Karpas-422 (cell line): Measurements from ENCODE around the gene AHCYL2. TPM values are rescaled to one million over a fixed set of nuclear protein-coding genes. Genes with fewer than 3 reads are reported as not detected.
"Not testable (repeated sequence)": the region's sequence is repeated elsewhere in the genome, so short reads cannot be mapped to it uniquely, and the experiment has no call there.

Experiments used
- DNase-seq: peaks from one replicate; pipeline ENCODE4 v3.0.0-alpha.2; 2015
- H2AFZ ChIP-seq: fragments of 200-600 bp; sonication (generic); 2 replicates; pipeline ENCODE4 v1.6.1; 2014; ENCODE audit warnings: antibody characterized with exemption, low read length, mixed read lengths
- H3K27ac ChIP-seq: fragments of 200-600 bp; sonication (generic); 2 replicates; pipeline ENCODE4 v1.5.1; 2014; ENCODE audit warnings: mild to moderate bottlenecking, low read length, moderate library complexity
- H3K27me3 ChIP-seq: fragments of 200-600 bp; sonication (generic); 2 replicates; pipeline ENCODE4 v1.6.1; 2014; ENCODE audit warnings: low read length, mixed read lengths
- H3K36me3 ChIP-seq: fragments of 200-600 bp; sonication (generic); 2 replicates; pipeline ENCODE4 v1.6.1; 2014; ENCODE audit warnings: low read length, mixed read lengths; ENCODE audit not compliant: insufficient read depth
- H3K4me1 ChIP-seq: fragments of 200-600 bp; sonication (generic); 2 replicates; pipeline ENCODE4 v1.6.1; 2014; ENCODE audit warnings: mild to moderate bottlenecking, low read length, mixed read lengths
- H3K4me2 ChIP-seq: fragments of 200-600 bp; sonication (generic); 2 replicates; pipeline ENCODE4 v1.6.1; 2014; ENCODE audit warnings: low read length, low read depth, mild to moderate bottlenecking; ENCODE audit not compliant: poor library complexity, severe bottlenecking
- H3K4me3 ChIP-seq: fragments of 200-600 bp; sonication (generic); 2 replicates; pipeline ENCODE4 v1.5.1; 2014; ENCODE audit warnings: mild to moderate bottlenecking, antibody characterized with exemption, low read length, mixed read lengths
- H3K79me2 ChIP-seq: fragments of 200-600 bp; sonication (generic); 2 replicates; pipeline ENCODE4 v1.6.1; 2014; ENCODE audit warnings: mild to moderate bottlenecking, low read length, mixed read lengths
- H3K9ac ChIP-seq: fragments of 200-600 bp; sonication (generic); 2 replicates; pipeline ENCODE4 v1.6.0; 2014; ENCODE audit warnings: low read length
- H3K9me2 ChIP-seq: fragments of 200-600 bp; sonication (generic), shearing (Covaris generic); replicated peaks from 2 replicates; pipeline ENCODE4 v1.6.0; 2014; ENCODE audit warnings: mild to moderate bottlenecking, low read length, moderate library complexity; ENCODE audit not compliant: insufficient read depth
- H3K9me3 ChIP-seq: fragments of 300-700, 200-600 bp; sonication (generic); 2 replicates; pipeline ENCODE4 v1.6.1; 2014; ENCODE audit warnings: low read length, mixed read lengths
- H4K20me1 ChIP-seq: fragments of 200-600 bp; sonication (generic); 2 replicates; pipeline ENCODE4 v1.6.1; 2014; ENCODE audit warnings: mild to moderate bottlenecking, antibody characterized with exemption, low read length, low read depth; ENCODE audit not compliant: insufficient read depth
- total RNA-seq: library from RNA; depleted of rRNA; stranded (reverse); fragments of >200 nt; shearing (Covaris generic); gene quantifications from 2 replicates; pipeline ENCODE4 v1.2.3, GENCODE V29; 2014; ENCODE audit warnings: low replicate concordance

The AHCYL2 gene
- total RNA-seq, 1 experiment from 2014 or later, result 6.0 TPM

DNA sequence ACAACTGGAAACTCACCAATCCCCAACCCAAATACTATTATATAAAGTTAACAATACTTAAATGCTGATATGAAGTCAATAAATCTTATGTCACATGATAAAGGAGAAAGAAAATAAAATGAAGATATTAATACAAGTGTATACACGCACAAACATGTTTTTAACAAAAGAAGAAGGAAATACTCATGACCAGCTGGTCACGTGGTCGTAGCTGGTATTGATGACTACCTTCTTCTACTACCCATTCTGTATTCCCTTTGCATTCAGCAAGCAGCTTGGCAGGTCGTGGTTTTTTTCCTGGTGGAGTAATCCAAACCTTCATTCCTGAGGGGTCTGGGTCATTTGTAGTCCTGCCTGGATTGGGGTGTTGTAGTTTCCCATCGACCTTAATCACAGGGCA is 219.9 kb downstream of the AHCYL2 start:
- H3K27me3 ChIP-seq, H3K9ac ChIP-seq, H3K4me1 ChIP-seq, H3K27ac ChIP-seq, H3K79me2 ChIP-seq, H3K4me3 ChIP-seq, H3K36me3 ChIP-seq, H3K9me3 ChIP-seq, H2AFZ ChIP-seq, DNase-seq, H4K20me1 ChIP-seq, H3K4me2 ChIP-seq, H3K9me2 ChIP-seq: not testable (repeated sequence)

DNA sequence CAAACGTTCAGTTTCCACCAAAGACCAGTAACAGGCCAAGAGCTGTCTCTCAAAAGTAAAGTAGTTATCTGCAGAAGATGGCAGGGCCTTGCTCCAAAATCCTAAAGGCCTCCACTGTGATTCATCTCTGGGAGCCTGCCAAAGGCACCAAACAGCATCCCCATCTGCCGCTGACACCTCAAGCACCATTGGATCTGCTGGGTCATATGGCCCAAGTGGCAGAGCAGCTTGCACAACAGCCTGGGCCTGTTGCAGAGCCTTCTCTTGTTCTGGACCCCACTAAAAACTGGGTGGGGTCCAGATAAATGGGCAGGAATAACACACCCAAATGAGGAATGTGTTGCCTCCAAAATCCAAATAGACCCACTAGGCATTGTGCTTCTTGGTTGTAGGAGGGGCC is 222.1 kb downstream of the AHCYL2 start:
- H3K9me3 ChIP-seq, result not testable (repeated sequence)

DNA sequence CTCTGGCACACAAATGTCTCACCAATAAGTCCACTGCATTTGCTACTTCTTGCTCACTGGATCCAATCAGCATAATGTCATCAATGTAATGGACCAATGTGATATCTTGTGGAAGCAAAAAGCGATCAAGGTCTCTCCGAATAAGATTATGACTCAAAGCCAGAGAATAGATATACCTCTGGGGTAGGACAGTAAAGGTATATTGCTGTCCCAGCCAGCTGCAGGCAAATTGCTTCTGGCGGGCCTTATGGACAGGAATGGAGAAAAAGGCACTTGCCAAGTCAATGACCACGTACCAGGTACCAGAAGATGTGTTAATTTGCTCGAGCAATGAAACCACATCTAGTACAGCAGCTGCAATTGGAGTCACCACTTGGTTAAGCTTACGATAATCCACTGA is 222.6 kb downstream of the AHCYL2 start:
- H3K9me3 ChIP-seq, H3K4me2 ChIP-seq, H4K20me1 ChIP-seq, H3K27ac ChIP-seq, H3K4me1 ChIP-seq, H3K4me3 ChIP-seq, H3K9ac ChIP-seq, H3K79me2 ChIP-seq, H3K27me3 ChIP-seq, H2AFZ ChIP-seq, H3K9me2 ChIP-seq, DNase-seq, H3K36me3 ChIP-seq: not testable (repeated sequence)

More for the DNA sequence above, 222.1 kb downstream of the AHCYL2 start:
- not testable (repeated sequence) for H3K79me2 ChIP-seq, H4K20me1 ChIP-seq, H3K9ac ChIP-seq, DNase-seq, H3K9me2 ChIP-seq, H3K27me3 ChIP-seq, H2AFZ ChIP-seq, H3K27ac ChIP-seq, H3K4me3 ChIP-seq, H3K4me2 ChIP-seq, H3K36me3 ChIP-seq, H3K4me1 ChIP-seq

DNA sequence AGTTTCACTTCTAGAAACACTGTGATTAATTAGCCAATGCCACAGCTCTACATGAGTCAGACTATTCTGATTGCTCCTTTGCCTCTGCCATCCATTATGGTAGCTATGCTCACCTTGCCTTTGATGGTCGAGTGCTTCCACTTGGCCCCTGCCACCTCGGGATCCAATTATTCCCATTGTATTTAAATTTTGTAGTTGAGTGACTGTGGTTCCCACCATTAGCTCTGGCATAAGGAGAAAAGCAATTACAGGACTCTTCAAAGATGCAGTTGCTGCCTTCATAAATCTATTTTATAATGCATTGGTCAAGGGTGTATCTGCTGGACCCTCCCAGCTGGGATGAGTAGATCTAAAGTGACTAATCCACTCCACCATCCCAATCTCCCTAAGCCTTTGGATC is 223.8 kb downstream of the AHCYL2 start:
- H3K27me3 ChIP-seq, H3K4me1 ChIP-seq, H3K9me3 ChIP-seq, H3K9ac ChIP-seq, H2AFZ ChIP-seq, H3K9me2 ChIP-seq, H3K4me3 ChIP-seq, H3K4me2 ChIP-seq, DNase-seq, H3K79me2 ChIP-seq, H4K20me1 ChIP-seq, H3K27ac ChIP-seq, H3K36me3 ChIP-seq: not testable (repeated sequence)

DNA sequence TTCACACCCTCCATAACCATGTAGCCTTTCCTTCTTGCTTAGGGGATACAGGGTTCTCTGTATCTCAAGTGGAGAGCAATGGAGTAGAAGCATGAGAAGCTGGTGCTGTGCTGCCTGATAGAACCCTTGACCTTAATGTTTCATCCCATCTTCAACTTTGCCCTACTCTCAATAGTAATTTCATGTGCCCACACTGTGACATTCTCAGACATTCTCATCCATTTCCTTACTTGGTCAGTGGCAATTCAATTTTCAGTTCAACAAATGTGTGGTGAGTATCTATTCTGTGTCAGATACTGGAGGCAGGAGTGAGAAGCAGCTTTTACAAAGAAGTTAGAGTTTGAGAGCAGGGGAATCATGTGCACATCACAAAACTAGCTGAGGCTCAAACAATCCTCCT is 225.5 kb downstream of the AHCYL2 start:
- H3K27ac ChIP-seq, result no peak overlapping the region
- no peaks in the 10 kb centered on the region for H3K36me3 ChIP-seq
- H3K4me1 ChIP-seq, result no peaks in the 10 kb centered on the region
- H3K9me3 ChIP-seq, result no peaks in the 10 kb centered on the region
- no peaks in the 10 kb centered on the region for H3K27me3 ChIP-seq
- H3K79me2 ChIP-seq, result no peaks in the 10 kb centered on the region
- H3K4me2 ChIP-seq, result no peak overlapping the region
- no peak for DNase-seq
- H3K9ac ChIP-seq, result no peak overlapping the region
- no peak overlapping the region for H3K4me3 ChIP-seq
- no peak overlapping the region for H2AFZ ChIP-seq
- no peaks in the 10 kb centered on the region for H3K9me2 ChIP-seq
- no peaks in the 10 kb centered on the region for H4K20me1 ChIP-seq

DNA sequence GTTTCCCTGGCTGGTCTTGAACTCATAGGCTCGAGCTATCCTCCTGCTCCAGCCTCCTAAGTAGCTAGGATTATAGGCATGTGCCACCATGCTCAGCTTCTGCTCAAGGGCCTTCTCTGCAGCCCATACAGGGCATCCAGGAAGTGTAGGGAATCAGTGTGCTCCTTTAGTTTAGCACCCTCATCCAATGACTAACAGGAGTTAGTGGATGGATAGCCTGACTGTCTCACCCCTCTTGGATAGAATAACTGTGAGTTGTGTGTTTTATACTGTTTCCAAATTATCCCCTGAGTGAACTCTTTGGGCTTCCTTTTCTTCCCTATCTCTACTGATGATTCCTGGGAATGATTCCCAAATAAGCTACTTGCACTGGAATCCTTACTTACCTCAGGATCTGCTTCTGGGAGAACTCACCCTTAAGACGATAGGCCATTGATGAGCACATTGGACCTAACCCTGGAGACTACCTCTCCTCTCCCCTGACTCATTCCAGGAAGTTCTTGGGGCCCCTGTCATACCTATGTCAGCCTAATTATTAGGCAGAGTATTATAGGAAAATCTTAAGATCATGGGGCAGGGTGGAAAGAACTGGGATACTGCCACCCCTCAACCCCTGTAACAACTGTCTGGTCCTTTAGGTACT is 227.9 kb downstream of the AHCYL2 start:
- Histone ChIP-seq H3K9ac (no peak overlapping the region), H3K4me2 (no peak overlapping the region), H3K36me3 (no peaks in the 10 kb centered on the region), H2AFZ (no peak overlapping the region), H3K9me2 (no peaks in the 10 kb centered on the region), H3K4me3 (no peak overlapping the region), H3K9me3 (no peaks in the 10 kb centered on the region), H3K4me1 (no peaks in the 10 kb centered on the region), H4K20me1 (no peaks in the 10 kb centered on the region), H3K79me2 (no peaks in the 10 kb centered on the region), H3K27ac (no peak overlapping the region), H3K27me3 (no peaks in the 10 kb centered on the region)
- no peak for DNase-seq

DNA sequence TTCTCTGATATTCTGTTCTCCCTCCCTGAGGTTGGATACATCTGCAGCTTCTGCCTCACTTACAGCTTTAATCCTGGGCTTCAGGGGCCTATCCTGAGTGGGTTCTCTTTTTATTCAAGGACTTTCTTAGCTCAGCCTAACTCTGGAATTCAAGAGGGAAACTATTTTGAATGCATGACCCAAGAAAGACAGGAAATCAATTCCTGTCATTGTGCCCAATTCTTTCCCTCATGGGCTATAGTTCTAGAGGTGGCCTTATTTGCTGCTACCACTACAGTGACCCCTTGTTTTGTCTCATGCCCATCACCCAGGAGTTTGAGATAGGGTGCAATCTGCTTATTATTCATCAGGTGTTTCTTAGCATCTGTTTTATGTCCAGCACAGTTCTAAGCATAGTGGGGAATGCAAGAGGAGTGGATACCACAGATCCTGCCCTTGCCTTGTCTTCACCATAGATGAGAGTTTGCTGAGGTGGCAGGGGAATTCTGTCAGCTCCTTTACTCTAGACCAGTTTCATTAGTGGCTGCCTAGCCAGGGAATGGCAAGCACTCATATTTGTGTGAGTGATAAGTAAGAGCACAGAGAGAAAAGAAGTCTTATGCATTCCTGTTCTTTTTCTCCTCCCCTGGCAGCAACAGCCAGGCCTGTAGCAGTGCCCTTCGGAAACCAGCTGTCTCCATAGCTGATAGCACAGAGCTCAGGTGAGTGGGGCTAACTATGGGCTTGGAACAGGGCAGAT is 228.8 kb downstream of the AHCYL2 start:
- H3K27ac ChIP-seq, result no peak overlapping the region
- H3K27me3 ChIP-seq, result no peaks in the 10 kb centered on the region
- H3K79me2 ChIP-seq, result no peaks in the 10 kb centered on the region
- no peak overlapping the region for H3K9ac ChIP-seq
- no peak for DNase-seq
- no peak overlapping the region for H3K4me2 ChIP-seq
- no peaks in the 10 kb centered on the region for H3K9me3 ChIP-seq
- H3K4me1 ChIP-seq, result no peaks in the 10 kb centered on the region
- H2AFZ ChIP-seq, result no peak overlapping the region
- no peaks in the 10 kb centered on the region for H4K20me1 ChIP-seq
- H3K9me2 ChIP-seq, result no peaks in the 10 kb centered on the region
- no peak overlapping the region for H3K4me3 ChIP-seq
- no peaks in the 10 kb centered on the region for H3K36me3 ChIP-seq

DNA sequence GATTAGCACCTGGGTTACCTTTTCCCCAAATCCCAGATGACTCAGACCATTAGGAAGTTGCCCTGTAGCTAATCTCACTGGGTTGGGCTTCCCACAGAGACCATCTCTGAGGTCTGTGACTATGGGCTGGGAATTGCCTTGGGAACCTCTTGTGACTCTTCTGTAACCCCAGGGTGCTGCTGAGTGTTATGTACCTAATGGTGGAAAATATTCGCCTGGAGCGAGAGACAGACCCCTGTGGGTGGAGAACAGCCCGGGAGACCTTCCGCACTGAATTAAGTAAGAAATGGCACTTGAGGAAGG is 229.4 kb downstream of the AHCYL2 start:
- Histone ChIP-seq H3K4me1 (no peaks in the 10 kb centered on the region), H3K9me2 (no peaks in the 10 kb centered on the region), H3K27me3 (no peaks in the 10 kb centered on the region), H3K9me3 (no peaks in the 10 kb centered on the region), H3K36me3 (no peaks in the 10 kb centered on the region), H3K4me2 (no peak overlapping the region), H2AFZ (no peak overlapping the region), H3K4me3 (no peak overlapping the region), H3K27ac (no peak overlapping the region), H3K9ac (no peak overlapping the region), H3K79me2 (no peaks in the 10 kb centered on the region), H4K20me1 (no peaks in the 10 kb centered on the region)
- DNase-seq, result no peak
